Natural killer cell treated with Interleukin-12 subunit alpha and Interleukin-12 subunit beta and Interleukin-15 and Interleukin-18, amount 100 ng/mL, for 72 hours (primary cell): ENCODE measurements around the gene PLK1. TPM values are rescaled to one million over a fixed set of nuclear protein-coding genes. Genes with fewer than 3 reads are reported as not detected.
"Not testable (repeated sequence)": the region's sequence is repeated elsewhere in the genome, so short reads cannot be mapped to it uniquely, and the experiment has no call there.

Experiments used
- ATAC-seq, 2 donors: fragments of 150-1000 bp; cut with Tn5 transposase in 1 of 2; sonication (Bioruptor Pico), chemical (Tn5 transposase) in 1 of 2; 2 replicates each; pipeline ENCODE4 v1.10.0; 2021
- DNase-seq: peaks from one replicate; pipeline ENCODE4 v3.0.0; 2022; ENCODE audit warnings: low spot score
- H3K27ac Mint-ChIP-seq, 2 donors: 1 replicate in 1 of 2; 2 replicates in 1 of 2; pipeline ENCODE4 v1.8.0; 2022; ENCODE audit warnings: mixed read lengths in 2 of 2, mild to moderate bottlenecking in 1 of 2, moderate library complexity in 1 of 2
- H3K27me3 Mint-ChIP-seq, 2 donors: 1 replicate in 1 of 2; 2 replicates in 1 of 2; pipeline ENCODE4 v1.8.0; 2022; ENCODE audit warnings: mixed read lengths in 2 of 2
- H3K36me3 Mint-ChIP-seq: one replicate; pipeline ENCODE4 v1.8.0; 2022; ENCODE audit warnings: mixed read lengths
- H3K4me1 Mint-ChIP-seq, 2 donors: 1 replicate in 1 of 2; 2 replicates in 1 of 2; pipeline ENCODE4 v1.8.0; 2022; ENCODE audit warnings: low read depth in 2 of 2, mixed read lengths in 2 of 2, mild to moderate bottlenecking in 1 of 2
- H3K4me3 Mint-ChIP-seq: one replicate; pipeline ENCODE4 v1.8.0; 2022; ENCODE audit warnings: mixed read lengths
- H3K9me3 Mint-ChIP-seq: 2 replicates; pipeline ENCODE4 v1.8.0; 2022; ENCODE audit warnings: mixed read lengths
- total RNA-seq, 2 donors: library from RNA; stranded (reverse); gene quantifications; one replicate each; pipeline ENCODE4 v1.2.3, GENCODE V29; 2022

Gene PLK1
- 10 to 100 TPM; 55.6 to 95.6 TPM for total RNA-seq

DNA sequence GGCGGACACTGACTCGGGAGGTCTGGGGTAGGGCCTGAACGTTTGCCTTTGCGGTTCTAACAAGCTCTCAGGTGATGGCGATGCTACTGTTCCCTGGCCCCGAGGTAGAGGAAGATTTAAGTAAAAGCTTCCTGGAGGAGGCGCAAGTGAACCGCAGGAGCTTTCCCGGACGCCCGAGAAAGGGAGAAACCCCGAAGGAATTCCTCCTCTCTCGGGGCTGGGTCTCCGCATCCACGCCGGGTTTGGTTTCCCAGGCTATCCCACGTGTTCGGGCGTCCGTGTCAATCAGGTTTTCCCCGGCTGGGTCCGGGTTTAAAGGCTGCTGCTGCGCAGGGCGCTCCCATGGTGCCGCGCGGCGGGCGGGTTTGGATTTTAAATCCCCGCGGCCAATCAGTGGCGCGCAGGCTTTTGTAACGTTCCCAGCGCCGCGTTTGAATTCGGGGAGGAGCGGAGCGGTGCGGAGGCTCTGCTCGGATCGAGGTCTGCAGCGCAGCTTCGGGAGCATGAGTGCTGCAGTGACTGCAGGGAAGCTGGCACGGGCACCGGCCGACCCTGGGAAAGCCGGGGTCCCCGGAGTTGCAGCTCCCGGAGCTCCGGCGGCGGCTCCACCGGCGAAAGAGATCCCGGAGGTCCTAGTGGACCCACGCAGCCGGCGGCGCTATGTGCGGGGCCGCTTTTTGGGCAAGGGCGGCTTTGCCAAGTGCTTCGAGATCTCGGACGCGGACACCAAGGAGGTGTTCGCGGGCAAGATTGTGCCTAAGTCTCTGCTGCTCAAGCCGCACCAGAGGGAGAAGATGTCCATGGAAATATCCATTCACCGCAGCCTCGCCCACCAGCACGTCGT lies at the start of gene PLK1:
TSS of gene PLK1 (plus strand) at position 460 of the 844 bp plus-strand sequence. CDS start at position 504, 44 bp downstream.
- Mint-ChIP-seq H3K27ac (peak within 1 kb of the TSS; percentile 54 to 84), H3K9me3 (no peaks in the 10 kb centered on the region), H3K27me3 (no peaks in the 10 kb centered on the region), H3K4me1 (peaks cover 18 to 20% of the 10 kb centered on the region in 2 donors), H3K36me3 (peaks cover 11% of the 10 kb centered on the region), H3K4me3 (peak within 1 kb of the TSS; percentile 91)
- ATAC-seq (peak; percentile 94 to 96), DNase-seq (peak; percentile 83)

DNA sequence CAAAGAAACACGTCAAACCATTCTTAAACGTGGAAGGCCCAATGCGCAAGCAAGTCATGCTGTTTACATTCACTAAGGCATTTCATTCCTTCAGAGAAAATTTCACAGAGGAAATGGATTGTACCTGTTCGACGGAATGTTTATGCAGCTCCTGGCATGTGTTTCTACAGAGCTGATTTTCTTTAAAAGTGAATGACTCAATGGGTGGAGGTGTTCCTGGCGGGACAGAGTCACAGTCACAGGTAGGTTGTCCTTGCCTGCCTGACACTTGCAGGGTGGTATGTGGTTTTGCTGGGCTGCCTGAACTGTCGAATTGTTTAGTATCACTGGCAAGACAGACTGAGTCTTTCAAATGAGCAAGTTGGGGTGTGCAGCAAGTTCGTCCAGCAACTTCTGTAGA lies 49.2 kb upstream of the PLK1 start:
- H3K4me1 Mint-ChIP-seq: no peaks in the 10 kb centered on the region
- H3K36me3 Mint-ChIP-seq: peaks cover 13% of the 10 kb centered on the region
- no peak overlapping the region for H3K4me3 Mint-ChIP-seq
- no peak for ATAC-seq
- H3K27me3 Mint-ChIP-seq: no peaks in the 10 kb centered on the region
- no peak for DNase-seq
- H3K9me3 Mint-ChIP-seq: no peaks in the 10 kb centered on the region
- no peak overlapping the region for H3K27ac Mint-ChIP-seq

DNA sequence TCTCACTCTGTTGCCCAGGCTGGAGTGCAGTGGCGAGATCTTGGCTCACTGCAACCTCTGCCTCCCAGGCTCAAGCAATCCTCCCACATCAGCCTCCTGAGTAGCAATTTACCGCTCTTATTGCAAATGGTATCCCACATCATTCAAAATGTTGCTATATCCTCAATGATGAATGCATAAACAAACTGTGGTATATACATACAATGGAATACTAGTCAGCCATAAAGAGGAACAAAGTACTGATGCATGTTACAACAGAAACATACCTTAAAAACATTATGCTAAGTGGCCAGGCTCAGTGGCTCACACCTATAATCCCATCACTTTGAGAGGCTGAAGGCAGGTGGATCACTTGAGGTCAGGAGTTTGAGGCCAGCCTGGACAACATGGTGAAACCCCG lies 46.8 kb upstream of the PLK1 start:
- H3K9me3 Mint-ChIP-seq, H3K27me3 Mint-ChIP-seq, H3K4me1 Mint-ChIP-seq, DNase-seq, H3K27ac Mint-ChIP-seq, H3K4me3 Mint-ChIP-seq, ATAC-seq: not testable (repeated sequence)
- H3K36me3 Mint-ChIP-seq: peaks cover 28% of the 10 kb centered on the region

DNA sequence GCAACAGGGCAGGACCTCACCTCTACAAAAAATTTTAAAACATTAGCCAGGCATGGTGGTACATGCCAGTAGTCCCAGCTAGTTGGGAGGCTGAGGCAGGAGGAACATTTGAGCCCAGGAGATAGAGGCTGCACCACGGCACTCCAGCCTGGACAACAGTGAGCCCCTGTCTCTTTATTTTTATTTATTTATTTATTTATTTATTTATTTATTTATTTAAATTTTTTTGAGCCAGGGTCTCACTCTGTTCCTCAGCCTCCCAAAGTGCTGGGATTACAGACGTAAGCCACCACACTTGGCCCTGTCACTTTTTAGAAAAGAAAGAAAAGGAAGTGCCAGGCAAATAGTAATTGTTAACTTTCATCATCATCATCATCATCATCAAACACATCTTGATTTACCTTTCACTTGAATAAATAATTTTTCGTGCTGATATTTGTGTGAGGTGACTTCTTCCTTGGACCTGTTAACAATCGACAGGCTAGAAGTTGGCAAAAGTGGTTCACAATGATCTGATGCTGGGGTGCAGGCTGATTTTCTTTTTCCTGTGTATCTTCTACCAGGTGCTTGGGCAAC lies 44.1 kb upstream of the PLK1 start:
- DNase-seq (no peak), ATAC-seq (no peak)
- H3K27me3 Mint-ChIP-seq: no peaks in the 10 kb centered on the region
- H3K36me3 Mint-ChIP-seq: peaks cover 24% of the 10 kb centered on the region
- H3K4me1 Mint-ChIP-seq: no peaks in the 10 kb centered on the region
- H3K27ac Mint-ChIP-seq: no peak overlapping the region
- H3K9me3 Mint-ChIP-seq: no peaks in the 10 kb centered on the region
- H3K4me3 Mint-ChIP-seq: no peak overlapping the region

DNA sequence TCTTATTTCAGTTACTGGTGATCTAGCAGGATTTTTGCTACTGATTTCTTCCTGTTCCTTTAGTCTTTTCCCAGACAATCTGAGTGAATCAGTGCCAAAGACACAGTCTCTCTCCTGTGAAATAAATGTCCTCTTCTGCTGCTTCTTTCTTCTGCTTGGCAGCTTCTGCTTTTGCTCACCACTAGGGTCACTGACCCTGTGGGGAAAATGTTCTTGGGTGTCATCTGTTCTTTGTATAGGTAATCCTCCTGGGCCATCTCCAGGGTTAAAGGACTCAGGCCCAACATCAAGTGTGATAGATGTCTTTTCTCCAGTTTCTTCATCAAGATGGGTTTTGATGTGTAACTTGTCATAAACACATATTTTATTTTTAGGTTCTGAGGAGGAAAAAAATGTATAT lies 42.7 kb upstream of the PLK1 start:
- Mint-ChIP-seq H3K27ac (no peak overlapping the region), H3K4me3 (no peak overlapping the region), H3K4me1 (peaks cover 7 to 9% of the 10 kb centered on the region in 2 donors), H3K9me3 (no peaks in the 10 kb centered on the region), H3K36me3 (peaks cover 14% of the 10 kb centered on the region), H3K27me3 (no peaks in the 10 kb centered on the region)
- DNase-seq (no peak), ATAC-seq (no peak)

DNA sequence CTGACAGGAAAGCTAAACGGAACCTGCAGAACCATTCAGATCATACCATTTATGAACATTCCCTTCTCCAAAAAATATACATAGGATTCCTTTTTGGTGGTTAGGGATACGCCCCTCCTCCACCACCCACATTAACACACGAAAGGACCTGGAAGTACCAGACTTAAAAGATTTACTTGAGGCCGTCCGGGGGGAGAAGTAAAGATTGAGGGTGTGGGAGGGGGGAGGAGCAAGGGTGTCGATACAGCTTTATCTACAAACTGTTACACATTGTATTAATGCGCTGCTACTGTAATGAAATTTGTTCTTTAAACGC lies 38.1 kb upstream of the PLK1 start:
- H3K4me3 Mint-ChIP-seq: peak overlapping the region; percentile 97

DNA sequence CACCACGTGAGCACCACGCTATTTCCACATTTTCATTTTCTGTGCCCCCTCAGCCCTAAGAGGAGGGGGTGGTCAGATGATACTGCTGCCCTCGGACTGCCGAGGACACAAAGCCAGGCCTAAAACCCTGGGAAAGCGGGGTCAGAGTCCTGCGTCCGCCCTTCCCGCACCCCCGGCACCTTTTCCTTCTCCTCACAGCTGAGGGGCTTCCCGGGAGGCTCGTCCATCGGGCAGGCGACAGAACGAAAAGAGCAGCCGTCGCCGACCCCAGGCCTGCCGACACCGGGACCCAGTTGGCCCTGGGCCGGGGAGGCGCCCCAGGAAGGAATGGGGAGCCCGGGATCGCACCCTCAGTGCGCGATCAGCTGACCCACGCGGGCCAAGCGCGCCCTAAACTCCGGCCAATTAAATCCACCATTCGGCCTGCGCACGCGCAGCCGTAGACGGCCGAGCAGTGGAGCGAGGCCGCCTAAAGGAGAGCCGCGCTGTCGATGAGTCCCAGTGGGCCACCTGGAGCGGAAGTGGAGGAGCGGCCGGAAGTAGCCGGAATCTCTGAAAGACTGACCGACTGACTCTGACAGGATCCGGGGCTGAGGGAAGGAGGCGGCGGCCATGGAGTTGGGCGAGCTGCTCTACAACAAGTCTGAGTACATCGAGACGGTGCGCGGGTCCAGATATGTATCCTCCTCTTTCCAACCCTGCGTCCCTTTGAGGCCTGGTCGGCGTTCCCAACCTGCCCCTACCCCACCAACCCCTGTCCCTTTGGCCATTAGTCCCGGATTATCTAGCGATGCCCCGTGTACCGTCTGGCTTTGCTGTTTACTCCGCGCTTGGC lies 37.5 kb upstream of the PLK1 start, which contains the start of the genes DCTN5 and PALB2:
TSS of gene DCTN5 (plus strand) at position 536 of the 835 bp plus-strand sequence. CDS start at position 613, 77 bp downstream.
TSS of gene PALB2 (minus strand) at position 380 of the 835 bp plus-strand sequence. CDS start at position 227, 153 bp downstream.
- no peaks in the 10 kb centered on the region for H3K9me3 Mint-ChIP-seq
- peak; percentile 95 for DNase-seq
- peak; percentile 99 to 100 for ATAC-seq
- H3K4me3 Mint-ChIP-seq: peak within 1 kb of the TSS; percentile 97
- H3K4me1 Mint-ChIP-seq: peaks cover 19 to 25% of the 10 kb centered on the region in 2 donors
- no peaks in the 10 kb centered on the region for H3K27me3 Mint-ChIP-seq
- peak within 1 kb of the TSS; percentile 88 to 98 for H3K27ac Mint-ChIP-seq
- H3K36me3 Mint-ChIP-seq: peaks cover 14% of the 10 kb centered on the region

More for the DNA sequence above, 38.1 kb upstream of the PLK1 start:
- DNase-seq (no peak), ATAC-seq (no peak)
- peak overlapping the region; percentile 88 to 98 for H3K27ac Mint-ChIP-seq
- H3K36me3 Mint-ChIP-seq: peaks cover 16% of the 10 kb centered on the region
- H3K27me3 Mint-ChIP-seq: no peaks in the 10 kb centered on the region
- H3K9me3 Mint-ChIP-seq: no peaks in the 10 kb centered on the region
- H3K4me1 Mint-ChIP-seq: peaks cover 15 to 21% of the 10 kb centered on the region in 2 donors

DNA sequence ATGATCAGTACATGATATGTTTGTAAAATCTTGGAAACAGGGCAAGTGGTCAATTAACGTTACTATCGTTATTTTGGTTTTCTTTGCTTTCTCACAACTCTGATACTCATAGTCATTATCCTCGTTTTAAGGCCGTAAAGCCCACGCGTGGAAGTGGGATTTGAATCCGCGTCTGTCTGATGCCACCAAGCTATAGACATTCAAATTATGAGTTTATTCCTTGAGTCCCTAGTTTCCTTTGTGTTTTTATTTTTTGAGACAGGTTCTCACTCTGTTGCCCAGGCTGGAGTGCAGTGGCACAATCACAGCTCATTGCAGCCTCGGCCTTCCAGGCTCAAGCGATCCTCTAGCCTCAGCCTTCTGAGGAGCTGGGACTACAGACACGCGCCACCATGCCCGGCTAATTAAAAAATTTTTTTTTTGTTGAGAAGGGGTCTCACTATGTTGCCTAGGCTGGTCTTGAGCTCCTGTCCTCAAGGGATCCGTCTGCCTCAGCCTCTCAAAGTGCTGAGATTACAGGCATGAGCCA lies 36.4 kb upstream of the PLK1 start:
- H3K4me1 Mint-ChIP-seq: peaks cover 21 to 28% of the 10 kb centered on the region in 2 donors
- H3K27me3 Mint-ChIP-seq: no peaks in the 10 kb centered on the region
- H3K4me3 Mint-ChIP-seq: peak overlapping the region; percentile 97
- H3K36me3 Mint-ChIP-seq: peaks cover 17% of the 10 kb centered on the region
- H3K27ac Mint-ChIP-seq: peak overlapping the region; percentile 88 to 98
- DNase-seq (no peak), ATAC-seq (no peak)
- H3K9me3 Mint-ChIP-seq: no peaks in the 10 kb centered on the region

DNA sequence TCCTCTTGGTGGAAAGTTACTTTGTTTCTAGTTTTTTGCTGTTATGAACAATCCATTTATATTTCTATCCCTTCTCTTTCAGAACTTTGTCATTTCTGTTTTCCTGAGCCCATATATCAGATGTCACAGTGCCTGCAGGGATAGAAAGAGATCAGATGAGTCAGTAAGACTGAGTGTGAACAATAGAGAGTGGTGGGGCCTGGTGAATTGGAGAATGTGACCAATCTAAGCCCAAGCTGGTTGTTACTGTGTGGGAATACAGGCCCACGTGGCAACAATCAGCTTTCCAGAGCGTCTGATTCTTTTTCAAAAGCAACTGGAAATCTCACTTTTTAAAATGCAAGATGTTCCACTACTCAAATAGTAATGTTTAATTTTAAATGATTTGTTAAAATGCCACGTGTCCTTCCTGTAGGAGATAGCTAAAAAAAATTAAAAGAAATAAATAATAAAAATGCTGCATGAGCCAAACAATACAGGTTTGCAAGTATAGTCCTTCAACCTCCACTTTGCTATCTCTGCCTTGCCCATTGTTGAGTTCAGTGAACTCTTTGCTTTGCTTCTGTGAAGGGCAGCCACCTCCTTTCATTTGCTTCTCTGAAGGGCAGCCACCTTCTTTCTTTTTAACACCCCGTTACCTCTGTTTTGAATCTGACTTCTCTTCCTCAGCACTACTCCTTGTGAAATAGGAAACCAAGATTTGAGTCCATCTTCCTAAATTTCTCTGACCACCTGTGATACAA lies 27.8 kb upstream of the PLK1 start:
- no peak for DNase-seq
- ATAC-seq: no peak
- Mint-ChIP-seq H3K9me3 (no peaks in the 10 kb centered on the region), H3K4me3 (no peak overlapping the region), H3K27ac (no peak overlapping the region), H3K4me1 (peaks cover 22 to 25% of the 10 kb centered on the region in 2 donors), H3K36me3 (peaks cover 24% of the 10 kb centered on the region), H3K27me3 (no peaks in the 10 kb centered on the region)

DNA sequence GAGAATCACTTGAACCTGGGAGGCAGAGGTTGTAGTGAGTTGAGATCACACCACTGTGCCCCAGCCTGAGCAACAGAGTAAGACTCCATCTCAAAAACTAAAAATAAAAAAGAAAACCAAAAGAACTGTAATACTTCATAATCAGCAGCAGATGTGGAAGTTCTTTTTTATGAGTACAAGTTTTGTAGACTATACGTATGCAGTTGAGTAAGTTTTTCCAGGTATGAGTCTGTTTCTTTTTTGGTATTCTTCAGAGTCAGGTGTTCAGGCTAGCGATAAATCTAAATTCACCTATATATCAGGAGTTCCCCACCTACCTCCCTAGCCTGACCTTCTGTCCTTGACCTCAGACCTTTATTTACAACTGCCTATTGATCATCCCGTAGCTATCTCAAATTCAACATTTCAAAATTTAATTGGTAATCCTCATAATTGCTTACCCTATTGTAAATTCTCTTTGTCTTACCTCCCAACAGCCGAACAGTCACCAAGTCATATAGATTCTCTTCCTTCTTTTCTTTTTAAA lies 26.7 kb upstream of the PLK1 start:
- H3K27me3 Mint-ChIP-seq: no peaks in the 10 kb centered on the region
- H3K36me3 Mint-ChIP-seq: peaks cover 24% of the 10 kb centered on the region
- H3K27ac Mint-ChIP-seq: no peak overlapping the region
- H3K4me3 Mint-ChIP-seq: no peak overlapping the region
- ATAC-seq: no peak
- H3K4me1 Mint-ChIP-seq: peaks cover 17 to 21% of the 10 kb centered on the region in 2 donors
- no peak for DNase-seq
- no peaks in the 10 kb centered on the region for H3K9me3 Mint-ChIP-seq

DNA sequence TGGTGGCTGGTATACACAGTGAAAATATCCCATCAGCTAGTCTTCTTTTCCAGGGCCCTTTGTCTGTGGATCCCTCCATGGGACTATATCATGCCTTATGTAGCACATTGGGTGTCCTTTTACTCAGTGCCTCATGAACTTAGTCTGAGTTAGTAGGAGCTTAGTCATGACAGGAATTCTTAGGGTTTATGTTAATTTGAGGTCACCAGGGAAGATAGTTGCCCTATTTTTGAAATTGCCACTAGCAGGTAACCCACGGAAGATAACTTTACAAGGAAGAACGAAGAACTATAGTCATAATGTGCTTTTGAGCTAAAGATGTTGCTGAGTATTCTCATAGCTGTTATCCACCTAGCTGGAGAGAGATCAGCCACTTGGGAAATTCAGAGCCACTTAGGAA lies 14.8 kb upstream of the PLK1 start:
- no peak for ATAC-seq
- no peaks in the 10 kb centered on the region for H3K9me3 Mint-ChIP-seq
- H3K27ac Mint-ChIP-seq: no peak overlapping the region
- H3K4me3 Mint-ChIP-seq: no peak overlapping the region
- DNase-seq: no peak
- H3K4me1 Mint-ChIP-seq: peaks cover 0 to 2% of the 10 kb centered on the region in 2 donors
- peaks cover 36% of the 10 kb centered on the region for H3K36me3 Mint-ChIP-seq
- H3K27me3 Mint-ChIP-seq: no peaks in the 10 kb centered on the region

DNA sequence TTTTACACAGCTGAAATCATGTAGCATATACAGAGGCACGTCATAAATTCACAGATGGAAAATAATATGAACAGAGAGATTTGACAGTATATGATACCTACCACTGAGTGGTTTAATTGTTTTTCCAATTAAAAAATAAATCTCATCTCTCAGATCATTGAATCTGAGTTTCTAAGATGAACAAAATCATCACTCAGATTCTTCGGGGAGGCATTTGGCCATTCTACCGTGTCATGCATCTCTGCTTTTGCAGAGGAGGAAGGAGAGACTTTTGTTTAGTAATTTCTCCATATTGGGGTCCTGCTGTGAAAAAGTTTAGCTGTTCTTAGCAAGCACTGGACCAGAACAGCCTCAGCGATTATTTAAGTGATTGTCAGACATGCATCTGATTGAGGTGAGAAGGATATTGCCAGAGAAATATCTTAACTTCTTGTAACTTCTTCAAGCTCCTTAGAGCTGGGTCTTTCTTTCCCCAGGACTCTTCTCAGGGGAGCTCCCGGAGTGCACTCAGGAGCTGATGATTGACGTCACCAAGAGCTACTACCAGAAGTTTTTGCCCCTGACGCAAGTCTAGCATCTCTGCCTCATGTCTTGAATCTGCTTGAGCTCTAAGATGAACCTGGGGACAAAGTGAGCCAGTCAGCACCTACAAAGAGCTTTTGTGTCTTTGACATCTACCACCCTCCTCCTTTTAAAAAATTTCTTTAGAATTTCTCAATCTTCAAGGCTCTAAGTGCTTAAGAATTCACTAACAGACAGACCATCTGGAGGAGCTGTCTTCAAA lies 11.9 kb upstream of the PLK1 start:
- DNase-seq (no peak), ATAC-seq (no peak)
- H3K9me3 Mint-ChIP-seq: no peaks in the 10 kb centered on the region
- H3K36me3 Mint-ChIP-seq: peaks cover 22% of the 10 kb centered on the region
- H3K4me1 Mint-ChIP-seq: peaks cover 17 to 18% of the 10 kb centered on the region in 2 donors
- H3K27ac Mint-ChIP-seq: no peak overlapping the region
- no peak overlapping the region for H3K4me3 Mint-ChIP-seq
- no peaks in the 10 kb centered on the region for H3K27me3 Mint-ChIP-seq
